Measurements from ENCODE around the gene TLR9.

TLR9 gene

GRCh38 chr3:52259035-52259434 is 33.6 kb upstream of the TLR9 start:
- no peak for TF ChIP-seq CEBPB (IDR thresholded peaks at IDR 0.05)
- no peak for TF ChIP-seq FOXM1 (IDR thresholded peaks at IDR 0.05; ENCODE audit: borderline replicate concordance, low read depth)
- TF ChIP-seq YY1 (IDR thresholded peaks at IDR 0.05; ENCODE audit: low read depth) = no peak
- TF ChIP-seq CREB1 (IDR thresholded peaks at IDR 0.05; ENCODE audit: low read depth) = no peak
- TF ChIP-seq EP300 (IDR thresholded peaks at IDR 0.05; ENCODE audit: borderline replicate concordance) = no peak

- no peak for TF ChIP-seq EP300 (IDR thresholded peaks at IDR 0.05; ENCODE audit: borderline replicate concordance)
- no peak for TF ChIP-seq MAX (IDR thresholded peaks at IDR 0.05)
- TF ChIP-seq ZBTB7A (IDR thresholded peaks at IDR 0.05; ENCODE audit: low read depth) = no peak
Measured at GRCh38 chr3:52257911-52258310, 32.5 kb upstream of the TLR9 start.

GRCh38 chr3:52256622-52257021 is 31.2 kb upstream of the TLR9 start:
- no peak for TF ChIP-seq TAF1 (IDR thresholded peaks at IDR 0.05; ENCODE audit: low read depth)

- TF ChIP-seq TCF12 (IDR thresholded peaks at IDR 0.05; ENCODE audit: low read depth) (no peak), ZBTB7A (IDR thresholded peaks at IDR 0.05; ENCODE audit: low read depth) (no peak), RAD21 (IDR thresholded peaks at IDR 0.05; ENCODE audit: low read depth) (no peak), FOXM1 (IDR thresholded peaks at IDR 0.05; ENCODE audit: borderline replicate concordance, low read depth) (no peak), EGR1 (IDR thresholded peaks at IDR 0.05) (no peak), CREB1 (IDR thresholded peaks at IDR 0.05; ENCODE audit: low read depth) (no peak), MAX (IDR thresholded peaks at IDR 0.05) (no peak), NFIC (IDR thresholded peaks at IDR 0.05) (no peak), TAF1 (IDR thresholded peaks at IDR 0.05; ENCODE audit: low read depth) (no peak), TEAD4 (IDR thresholded peaks at IDR 0.05) (no peak), EP300 (IDR thresholded peaks at IDR 0.05; ENCODE audit: borderline replicate concordance) (no peak), REST (IDR thresholded peaks at IDR 0.05; ENCODE audit: low read depth) (no peak), YY1 (IDR thresholded peaks at IDR 0.05; ENCODE audit: low read depth) (no peak), USF1 (IDR thresholded peaks at IDR 0.05) (no peak), CEBPB (IDR thresholded peaks at IDR 0.05) (no peak)
Measured at GRCh38 chr3:52256159-52256558, 30.7 kb upstream of the TLR9 start.

GRCh38 chr3:52254608-52255007 is 29.2 kb upstream of the TLR9 start:
- no peak for TF ChIP-seq MAX (IDR thresholded peaks at IDR 0.05)
- TF ChIP-seq NFIC (IDR thresholded peaks at IDR 0.05) = no peak
- no peak for TF ChIP-seq CEBPB (IDR thresholded peaks at IDR 0.05)

GRCh38 chr3:52253314-52254304 is 28.2 kb upstream of the TLR9 start:
- no peak for TF ChIP-seq FOXM1 (IDR thresholded peaks at IDR 0.05; ENCODE audit: borderline replicate concordance, low read depth)

GRCh38 chr3:52250122-52250521 is 24.7 kb upstream of the TLR9 start:
- no peak for TF ChIP-seq RAD21 (IDR thresholded peaks at IDR 0.05; ENCODE audit: low read depth)

GRCh38 chr3:52249683-52250082 is 24.2 kb upstream of the TLR9 start:
- TF ChIP-seq TCF12 (IDR thresholded peaks at IDR 0.05; ENCODE audit: low read depth) (no peak), MAX (IDR thresholded peaks at IDR 0.05) (no peak), TEAD4 (IDR thresholded peaks at IDR 0.05) (no peak), YY1 (IDR thresholded peaks at IDR 0.05; ENCODE audit: low read depth) (no peak), EGR1 (IDR thresholded peaks at IDR 0.05) (no peak), RAD21 (IDR thresholded peaks at IDR 0.05; ENCODE audit: low read depth) (no peak), CREB1 (IDR thresholded peaks at IDR 0.05; ENCODE audit: low read depth) (no peak), NFIC (IDR thresholded peaks at IDR 0.05) (no peak)

Data from Ishikawa (cell line).